ENCODE data around the gene WDR47.
"Not testable (repeated sequence)": the region's sequence is repeated elsewhere in the genome, so short reads cannot be mapped to it uniquely, and the experiment has no call there.

The WDR47 gene

GRCh38 chr1:108961752-108962486 lies 80.0 kb downstream of the WDR47 start:
- no peak for DNase-seq

GRCh38 chr1:108961198-108961597 lies 80.7 kb downstream of the WDR47 start:
- DNase-seq: no peak

DNA sequence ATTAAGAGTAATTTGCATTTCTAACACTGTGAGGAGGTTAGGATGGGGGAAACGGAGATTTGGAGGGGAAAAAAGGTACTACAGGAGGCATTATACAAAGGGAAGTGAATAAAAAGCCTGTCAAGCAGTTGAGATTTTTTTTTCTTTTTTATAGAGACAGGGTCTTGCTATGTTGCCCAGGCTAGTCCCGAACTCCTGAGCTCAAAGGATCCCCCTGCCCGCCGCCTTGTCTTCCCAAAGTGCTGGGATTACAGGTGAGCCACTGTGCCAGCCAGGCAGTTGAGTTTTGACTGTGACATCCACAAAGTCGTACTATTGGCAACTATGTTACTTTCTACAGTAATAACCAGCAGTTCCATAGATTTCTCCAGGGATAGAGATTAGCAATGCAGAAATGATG lies 81.2 kb downstream of the WDR47 start:
- no peak for DNase-seq

GRCh38 chr1:108957888-108958287 lies 84.0 kb downstream of the WDR47 start:
- no peak for DNase-seq

GRCh38 chr1:108955881-108956280 lies 86.0 kb downstream of the WDR47 start:
- no peak for DNase-seq

- no peak for DNase-seq
These were observed 86.8 kb downstream of the WDR47 start for GRCh38 chr1:108955111-108955510.

DNA sequence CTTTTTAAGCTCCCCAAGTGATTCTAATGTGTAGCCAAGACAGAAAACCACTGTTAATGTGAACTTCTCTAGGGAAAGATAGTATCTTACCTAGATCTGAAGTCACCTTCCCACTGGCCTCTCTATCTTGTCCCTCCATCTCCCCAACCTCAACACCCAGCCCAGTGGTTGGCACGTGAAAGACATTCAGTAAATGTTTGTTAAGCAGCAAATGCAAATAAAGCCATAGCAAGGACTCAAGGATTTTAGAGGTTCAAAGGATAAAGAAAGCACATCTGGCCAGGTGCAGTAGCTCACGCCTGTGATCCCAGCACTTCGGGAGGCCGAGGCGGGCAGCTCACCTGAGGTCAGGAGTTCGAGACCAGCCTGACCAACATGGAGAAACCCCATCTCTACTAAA lies 88.5 kb downstream of the WDR47 start:
- DNase-seq: no peak

- DNase-seq: no peak
These were observed 90.7 kb downstream of the WDR47 start for GRCh38 chr1:108951242-108951641.

DNA sequence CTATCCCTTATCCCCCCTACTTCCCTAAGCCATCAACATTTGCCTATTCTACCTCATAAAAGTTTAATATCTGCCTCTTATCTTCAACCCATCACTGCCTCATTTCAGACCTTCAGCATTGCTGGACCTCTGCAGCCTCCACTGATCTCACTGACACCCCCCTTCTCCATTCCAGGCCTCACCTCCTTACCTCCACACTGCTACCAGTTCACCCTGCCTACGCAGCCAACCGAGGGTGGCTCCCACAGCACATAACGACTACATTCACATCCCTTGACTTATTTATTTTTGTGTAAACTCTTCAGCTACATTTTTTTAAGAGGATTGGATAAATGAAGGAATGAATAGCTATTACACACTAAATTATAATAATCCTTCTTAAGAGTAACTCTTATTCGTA lies 92.9 kb downstream of the WDR47 start:
- no peak for DNase-seq

DNA sequence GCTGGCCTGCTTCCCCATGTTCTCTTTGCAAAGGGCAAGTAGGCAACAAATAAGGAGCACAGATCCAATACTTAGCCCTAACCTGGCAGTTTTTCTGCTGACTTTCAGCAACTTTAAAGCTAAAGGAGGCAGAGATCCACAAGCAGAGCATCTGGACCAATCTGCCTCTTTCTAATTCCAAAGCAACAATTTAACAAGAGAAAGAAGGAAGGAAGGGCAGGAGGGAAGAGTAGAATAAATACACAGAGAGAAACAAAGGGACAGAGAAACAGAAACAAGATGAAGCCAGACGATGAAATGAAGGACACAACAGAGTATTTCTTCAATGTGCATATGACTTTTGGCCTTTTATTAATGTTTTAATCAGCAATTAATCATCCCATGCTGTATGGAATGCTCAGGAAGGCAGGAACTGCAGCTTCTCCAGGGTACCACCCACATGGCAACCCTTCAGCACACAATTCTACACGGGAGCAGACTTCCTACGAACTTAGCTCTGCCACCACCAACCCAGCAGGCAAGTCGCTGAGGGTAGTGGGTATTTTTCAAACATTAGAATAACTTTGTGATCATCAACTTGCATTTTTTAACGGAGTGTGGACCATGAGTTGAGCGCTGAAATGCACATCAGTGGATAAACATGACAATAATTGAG lies 93.9 kb downstream of the WDR47 start:
- DNase-seq: no peak

DNA sequence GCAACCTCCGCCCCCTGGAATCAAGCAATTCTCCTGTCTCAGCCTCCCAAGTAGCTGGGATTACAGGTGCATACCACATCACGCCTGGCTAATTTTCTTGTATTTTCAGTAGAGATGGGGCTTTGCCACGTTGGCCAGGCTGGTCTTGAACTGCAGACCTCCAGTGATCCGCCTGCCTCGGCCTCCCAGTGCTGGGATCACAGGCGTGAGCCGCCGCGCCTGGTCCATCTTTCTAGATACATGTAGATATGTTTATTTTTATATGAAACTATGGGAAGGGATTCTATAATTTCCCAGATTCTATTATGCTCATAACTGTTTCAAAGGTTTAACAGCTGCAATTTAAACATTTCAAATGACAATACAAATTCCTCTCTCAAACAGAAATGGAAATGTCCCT lies 105.7 kb downstream of the WDR47 start:
- no peak for DNase-seq

GRCh38 chr1:108933944-108934343 lies 108.0 kb downstream of the WDR47 start:
- DNase-seq: no peak

GRCh38 chr1:108927565-108927964 lies 114.3 kb downstream of the WDR47 start:
- DNase-seq: not testable (repeated sequence)

GRCh38 chr1:108925920-108926319 lies 116.0 kb downstream of the WDR47 start:
- DNase-seq: no peak
